ENCODE results near the gene OCIAD1. TPM values are rescaled to one million over a fixed set of nuclear protein-coding genes. Genes with fewer than 3 reads are reported as not detected.

Gene OCIAD1
- total and polyA plus RNA-seq, 4 donors, result 106 to 120 (median 117) TPM

GRCh38 chr4:48908687-48909086 is 77.8 kb downstream of the OCIAD1 start:
- Histone ChIP-seq H3K27me3 (ENCODE audit: control insufficient read depth in 3 of 3, insufficient read depth in 3 of 3, low read length in 2 of 3) (no peaks in the 10 kb centered on the region), H3K4me1 (ENCODE audit: control insufficient read depth in 5 of 5, insufficient read depth in 5 of 5, low read length in 5 of 5) (peaks cover 0 to 14% (median 0%) of the 10 kb centered on the region in 5 donors), H3K36me3 (ENCODE audit: control insufficient read depth in 4 of 4, insufficient read depth in 4 of 4, low read length in 4 of 4) (no peaks in the 10 kb centered on the region), H3K4me3 (no peak overlapping the region), H3K27ac (ENCODE audit: low read depth in 1 of 2, low read length in 1 of 2) (no peak overlapping the region), H3K9ac (ENCODE audit: insufficient read depth in 1 of 2, low read length in 2 of 2) (no peak overlapping the region), H3K9me3 (ENCODE audit: control insufficient read depth in 4 of 4, insufficient read depth in 3 of 4, low read length in 3 of 4) (no peaks in the 10 kb centered on the region)
- no peak for DNase-seq
- no peak for ATAC-seq (ENCODE audit: insufficient read depth, low FRiP score)
- TF ChIP-seq CTCF (IDR thresholded peaks at IDR 0.05; ENCODE audit: control extremely low read depth, extremely low read depth), result no peak

- WGBS, 2 donors, result 80 to 92% methylated on average over 3 of the region's 3 CpGs
- no peak for DNase-seq
- no peak overlapping the region for H3K9ac ChIP-seq (ENCODE audit: insufficient read depth in 1 of 2, low read length in 2 of 2)
- ATAC-seq (ENCODE audit: insufficient read depth, low FRiP score), result peak; percentile 55
- H3K4me1 ChIP-seq (ENCODE audit: control insufficient read depth in 5 of 5, insufficient read depth in 5 of 5, low read length in 5 of 5), result peaks cover 0 to 14% (median 0%) of the 10 kb centered on the region in 5 donors
- TF ChIP-seq CTCF (IDR thresholded peaks at IDR 0.05; ENCODE audit: control extremely low read depth, extremely low read depth), result no peak
- H3K9me3 ChIP-seq (ENCODE audit: control insufficient read depth in 4 of 4, insufficient read depth in 3 of 4, low read length in 3 of 4), result no peaks in the 10 kb centered on the region
- H3K4me3 ChIP-seq, result no peak overlapping the region
- no peaks in the 10 kb centered on the region for H3K27me3 ChIP-seq (ENCODE audit: control insufficient read depth in 3 of 3, insufficient read depth in 3 of 3, low read length in 2 of 3)
- no peaks in the 10 kb centered on the region for H3K36me3 ChIP-seq (ENCODE audit: control insufficient read depth in 4 of 4, insufficient read depth in 4 of 4, low read length in 4 of 4)
- H3K27ac ChIP-seq (ENCODE audit: low read depth in 1 of 2, low read length in 1 of 2), result no peak overlapping the region
These were observed 78.8 kb downstream of the OCIAD1 start for GRCh38 chr4:48909697-48910096.

- TF ChIP-seq CTCF (IDR thresholded peaks at IDR 0.05; ENCODE audit: control extremely low read depth, extremely low read depth), result no peak
- Histone ChIP-seq H3K4me3 (no peak overlapping the region), H3K9ac (ENCODE audit: insufficient read depth in 1 of 2, low read length in 2 of 2) (no peak overlapping the region), H3K36me3 (ENCODE audit: control insufficient read depth in 4 of 4, insufficient read depth in 4 of 4, low read length in 4 of 4) (no peaks in the 10 kb centered on the region), H3K9me3 (ENCODE audit: control insufficient read depth in 4 of 4, insufficient read depth in 3 of 4, low read length in 3 of 4) (no peaks in the 10 kb centered on the region), H3K4me1 (ENCODE audit: control insufficient read depth in 5 of 5, insufficient read depth in 5 of 5, low read length in 5 of 5) (peaks cover 0 to 12% (median 0%) of the 10 kb centered on the region in 5 donors), H3K27ac (ENCODE audit: low read depth in 1 of 2, low read length in 1 of 2) (no peak overlapping the region), H3K27me3 (ENCODE audit: control insufficient read depth in 3 of 3, insufficient read depth in 3 of 3, low read length in 2 of 3) (no peaks in the 10 kb centered on the region)
- no peak for ATAC-seq (ENCODE audit: insufficient read depth, low FRiP score)
- no peak for DNase-seq
These were observed 79.6 kb downstream of the OCIAD1 start for GRCh38 chr4:48910511-48910910.

Other genes starting within 250 kb of the OCIAD1 start
- gene FRYL, start 50.8 kb upstream of the OCIAD1 start, total RNA-seq, result 100 to 1,000 TPM in 1 of 2 donors, 10 to 100 TPM in 1; 49.0 to 188 TPM
- 10 to 100 TPM; 12.6 to 14.3 TPM for gene FRYL, start 50.8 kb upstream of the OCIAD1 start, polyA plus RNA-seq
- 10 to 100 TPM; 13.1 to 35.8 TPM for gene OCIAD2, start 75.7 kb downstream of the OCIAD1 start, total RNA-seq
- gene OCIAD2, start 75.7 kb downstream of the OCIAD1 start, polyA plus RNA-seq, result 10 to 100 TPM; 36.1 to 56.3 TPM
- gene CWH43, start 155.2 kb downstream of the OCIAD1 start, total RNA-seq, result 1 to 10 TPM; 1.5 to 4.2 TPM
- under 1 TPM; 0.65 to 0.79 TPM for gene CWH43, start 155.2 kb downstream of the OCIAD1 start, polyA plus RNA-seq

All from lung (tissue), 12 donors.